Measurements from ENCODE around the gene DCUN1D1. TPM values are rescaled to one million over a fixed set of nuclear protein-coding genes. Genes with fewer than 3 reads are reported as not detected.

DCUN1D1 gene
- total RNA-seq, 1 donor from 2014 or later, result 41.6 TPM

DNA sequence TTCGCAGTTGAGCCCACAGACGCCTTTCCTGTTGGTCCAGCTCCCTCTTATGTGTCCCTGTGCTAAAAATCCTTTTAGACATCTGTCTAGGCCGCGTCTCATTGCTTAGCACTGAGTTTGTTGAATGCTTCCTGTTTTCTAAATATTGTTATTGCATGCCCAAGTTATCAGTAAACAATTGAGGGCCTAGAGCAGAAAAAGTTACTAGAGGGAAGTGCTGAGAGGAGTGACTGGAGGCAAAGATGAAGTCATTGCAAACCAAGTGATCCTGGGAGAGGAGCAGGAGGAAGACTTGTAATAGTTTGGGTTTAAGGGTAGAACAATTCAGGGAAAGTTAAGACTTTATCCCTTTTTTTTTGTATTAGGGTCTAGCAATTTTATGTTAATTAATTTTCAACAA, 88.1 kb downstream of the DCUN1D1 start:
- DNase-seq (ENCODE audit: low spot score), result no peak

GRCh38 chr3:182891364-182891763, 89.0 kb downstream of the DCUN1D1 start:
- no peak for DNase-seq (ENCODE audit: low spot score)

GRCh38 chr3:182889948-182890629, 90.2 kb downstream of the DCUN1D1 start:
- DNase-seq (ENCODE audit: low spot score), result no peak

Other genes with a start within 250 kb of the DCUN1D1 start
- gene ATP11B, start 187.0 kb downstream of the DCUN1D1 start, total RNA-seq, result 97.2 TPM
- 102 TPM for gene MCCC1, start 119.0 kb upstream of the DCUN1D1 start, total RNA-seq
- gene LAMP3, start 182.2 kb upstream of the DCUN1D1 start, total RNA-seq, result 5.3 TPM

Data from ureter (tissue), 1 donor.